LNCAP (cell line): Measurements from ENCODE around the gene ORAI3.

Experiments used
- TF ChIP-seq, protein P1 (sequence below): fragments of 450-650 bp; IDR thresholded peaks from 2 replicates; pipeline ENCODE4 v1.5.1; 2017; ENCODE audit warnings: mild to moderate bottlenecking

Gene ORAI3

DNA sequence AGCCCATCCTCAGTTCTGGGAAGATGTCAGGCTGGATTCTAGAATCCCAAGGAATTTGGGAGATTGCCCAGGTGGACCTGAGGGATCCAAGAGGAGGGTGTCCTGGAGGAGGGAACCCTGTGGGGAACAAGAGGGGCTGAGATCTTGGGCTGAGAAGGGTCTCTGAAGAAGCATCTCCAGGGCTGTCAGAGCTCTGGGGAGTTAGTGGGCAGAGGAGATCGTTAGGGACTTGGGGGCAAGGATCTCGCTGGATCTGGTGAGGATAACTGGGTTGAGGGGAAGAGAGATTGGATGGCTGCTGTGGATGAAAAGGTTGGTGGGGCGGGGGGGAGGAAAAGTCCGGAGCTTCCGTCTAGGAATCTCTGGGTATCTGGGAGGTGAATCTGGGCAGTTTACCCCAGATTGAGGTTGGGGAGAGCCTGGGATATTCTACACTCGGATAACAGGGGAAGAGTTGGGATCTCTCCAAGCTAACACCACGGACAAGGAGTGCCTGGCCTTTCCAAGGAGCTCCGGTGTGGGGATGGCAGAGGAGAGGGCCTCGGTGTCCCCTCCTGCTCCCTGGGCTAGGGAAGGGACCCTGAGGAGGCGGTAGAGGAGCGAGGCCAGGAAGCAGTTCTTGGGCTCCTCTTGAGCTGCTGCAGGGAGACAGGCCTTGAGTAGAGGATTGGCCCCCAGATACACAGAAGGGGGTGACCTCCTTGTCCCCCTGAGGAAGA, 23.8 kb upstream of the ORAI3 start:
- TF ChIP-seq, protein P1, sequence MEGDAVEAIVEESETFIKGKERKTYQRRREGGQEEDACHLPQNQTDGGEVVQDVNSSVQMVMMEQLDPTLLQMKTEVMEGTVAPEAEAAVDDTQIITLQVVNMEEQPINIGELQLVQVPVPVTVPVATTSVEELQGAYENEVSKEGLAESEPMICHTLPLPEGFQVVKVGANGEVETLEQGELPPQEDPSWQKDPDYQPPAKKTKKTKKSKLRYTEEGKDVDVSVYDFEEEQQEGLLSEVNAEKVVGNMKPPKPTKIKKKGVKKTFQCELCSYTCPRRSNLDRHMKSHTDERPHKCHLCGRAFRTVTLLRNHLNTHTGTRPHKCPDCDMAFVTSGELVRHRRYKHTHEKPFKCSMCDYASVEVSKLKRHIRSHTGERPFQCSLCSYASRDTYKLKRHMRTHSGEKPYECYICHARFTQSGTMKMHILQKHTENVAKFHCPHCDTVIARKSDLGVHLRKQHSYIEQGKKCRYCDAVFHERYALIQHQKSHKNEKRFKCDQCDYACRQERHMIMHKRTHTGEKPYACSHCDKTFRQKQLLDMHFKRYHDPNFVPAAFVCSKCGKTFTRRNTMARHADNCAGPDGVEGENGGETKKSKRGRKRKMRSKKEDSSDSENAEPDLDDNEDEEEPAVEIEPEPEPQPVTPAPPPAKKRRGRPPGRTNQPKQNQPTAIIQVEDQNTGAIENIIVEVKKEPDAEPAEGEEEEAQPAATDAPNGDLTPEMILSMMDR = no peak

DNA sequence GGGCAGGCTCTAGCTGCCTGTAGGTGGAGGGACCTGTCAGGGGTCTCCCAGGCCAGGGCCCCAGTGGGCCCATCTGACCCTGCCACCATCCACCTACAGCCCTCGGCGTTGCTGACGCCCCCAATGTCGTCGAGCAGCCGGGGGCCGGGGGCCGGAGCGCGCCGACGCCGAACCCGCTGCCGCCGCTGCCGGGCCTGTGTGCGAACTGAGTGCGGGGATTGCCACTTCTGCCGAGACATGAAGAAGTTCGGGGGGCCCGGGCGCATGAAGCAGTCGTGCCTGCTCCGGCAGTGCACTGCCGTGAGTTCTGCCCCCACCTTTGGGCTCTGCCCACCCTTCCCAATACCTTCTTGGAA, 23.3 kb upstream of the ORAI3 start:
- TF ChIP-seq, protein P1 = no peak

DNA sequence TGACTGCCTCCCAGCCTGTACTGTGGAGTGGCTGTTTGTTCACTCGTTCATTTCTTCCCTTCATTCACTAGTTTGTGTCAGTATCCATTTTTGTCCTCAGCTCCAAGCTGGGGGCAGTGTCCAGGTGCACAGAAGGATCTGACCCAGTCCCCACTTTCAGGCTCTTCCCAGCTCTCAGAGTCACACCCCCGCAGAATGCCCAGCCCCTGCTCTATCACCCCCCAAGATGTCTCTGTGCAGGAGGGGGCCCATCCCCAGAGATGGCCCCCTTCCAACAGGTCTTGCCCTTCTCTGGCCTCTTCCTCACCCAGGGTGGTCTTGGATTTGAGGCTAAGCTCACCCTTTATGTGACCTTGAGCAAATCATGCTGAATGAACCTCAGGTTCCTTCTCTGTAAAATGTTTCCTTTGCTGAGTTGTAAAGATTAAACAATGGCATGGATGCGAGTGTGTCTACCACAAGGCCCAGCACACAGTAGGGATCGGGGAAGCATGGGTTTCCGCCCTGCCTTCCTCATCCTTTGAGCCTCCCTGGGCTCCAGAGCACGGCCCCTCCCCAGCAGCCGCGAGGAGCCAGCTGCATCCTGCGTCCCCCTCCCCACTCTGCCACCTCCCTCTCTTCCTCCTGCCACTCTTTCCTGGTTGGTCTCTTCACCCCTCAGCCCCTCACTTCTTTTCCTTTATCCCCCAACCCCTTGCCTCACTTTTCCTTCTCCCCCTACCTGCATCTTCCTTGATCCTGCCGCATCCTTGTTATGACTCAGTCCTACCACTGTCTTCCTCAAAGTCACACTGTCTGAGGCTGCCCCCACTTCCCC, 22.7 kb upstream of the ORAI3 start:
- TF ChIP-seq, protein P1 = no peak

DNA sequence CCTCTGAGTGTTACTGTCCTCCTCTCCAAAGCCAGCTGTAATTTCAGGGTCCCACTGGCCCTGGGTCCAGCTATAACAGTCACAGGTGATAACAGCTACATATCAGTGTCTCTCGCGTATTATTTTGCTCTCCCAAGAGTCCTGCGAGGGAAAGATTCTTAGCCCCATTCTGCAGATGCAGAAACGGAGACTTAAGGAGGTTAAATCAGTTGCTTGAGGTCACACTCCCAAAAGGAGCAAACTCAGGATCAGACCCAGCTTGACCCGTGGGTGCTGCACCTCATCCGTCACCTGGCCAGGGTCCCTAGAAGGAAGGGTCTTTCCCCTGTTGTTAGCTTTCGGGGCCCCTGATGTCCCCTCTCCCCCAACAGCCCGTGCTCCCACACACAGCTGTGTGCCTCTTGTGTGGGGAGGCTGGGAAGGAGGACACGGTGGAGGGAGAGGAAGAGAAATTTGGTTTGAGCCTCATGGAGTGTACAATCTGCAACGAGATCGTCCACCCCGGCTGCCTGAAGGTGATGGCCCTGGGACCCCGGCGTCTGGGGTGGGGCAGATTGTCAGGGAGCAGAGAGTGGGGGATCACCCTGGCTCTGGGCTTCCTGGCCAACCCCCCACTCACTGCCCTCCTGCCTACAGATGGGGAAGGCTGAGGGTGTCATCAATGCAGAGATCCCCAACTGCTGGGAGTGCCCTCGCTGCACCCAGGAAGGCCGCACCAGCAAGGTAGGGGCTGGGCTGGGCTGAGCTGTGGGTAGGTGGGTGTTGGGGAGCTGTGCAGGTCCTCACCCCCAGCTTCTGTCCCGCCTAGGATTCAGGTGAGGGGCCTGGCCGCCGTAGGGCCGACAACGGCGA, 21.7 kb upstream of the ORAI3 start:
- TF ChIP-seq, protein P1 = no peak

DNA sequence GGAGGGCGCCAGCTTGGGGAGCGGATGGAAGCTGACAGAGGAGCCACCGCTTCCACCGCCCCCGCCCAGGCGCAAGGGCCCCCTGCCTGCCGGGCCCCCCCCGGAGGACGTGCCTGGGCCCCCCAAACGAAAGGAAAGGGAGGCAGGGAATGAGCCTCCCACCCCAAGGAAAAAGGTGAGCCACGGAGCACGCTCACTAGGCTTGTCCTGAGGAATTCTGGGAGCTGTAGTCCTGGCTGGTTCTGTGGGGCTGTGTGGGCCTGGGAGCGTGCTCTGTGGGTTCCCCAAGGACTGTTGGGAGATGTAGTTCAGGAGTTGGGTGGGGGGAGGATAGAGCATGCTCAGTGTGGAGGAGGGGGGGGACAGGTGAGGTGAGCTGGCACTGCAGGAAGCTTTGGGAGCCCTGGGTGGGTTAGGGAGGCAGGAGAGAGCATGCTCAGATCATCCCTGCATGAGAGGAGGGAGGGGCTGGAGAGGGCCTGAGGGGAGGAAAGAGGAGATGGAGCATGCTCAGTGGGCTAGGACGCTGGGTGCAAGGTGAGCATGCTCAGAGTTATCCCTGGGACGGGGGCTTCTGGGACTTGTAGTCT, 21.0 kb upstream of the ORAI3 start:
- TF ChIP-seq, protein P1 = no peak

DNA sequence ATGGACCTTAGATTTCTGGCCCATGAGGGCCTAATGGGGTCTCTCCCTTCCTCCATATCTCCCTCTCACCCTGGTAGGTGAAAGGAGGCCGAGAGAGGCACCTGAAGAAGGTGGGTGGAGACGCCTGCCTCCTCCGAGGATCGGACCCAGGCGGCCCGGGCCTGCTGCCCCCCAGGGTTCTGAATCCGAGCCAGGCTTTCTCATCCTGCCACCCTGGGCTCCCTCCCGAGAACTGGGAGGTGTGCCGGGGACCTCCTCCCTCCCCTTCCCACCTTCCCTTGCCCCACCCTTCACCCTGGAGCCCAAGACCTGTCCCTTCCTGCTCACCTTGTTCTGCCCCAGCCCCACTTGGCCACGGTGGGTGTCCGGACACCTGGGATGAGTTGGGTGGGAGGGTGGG, 20.5 kb upstream of the ORAI3 start:
- TF ChIP-seq, protein P1 = no peak

DNA sequence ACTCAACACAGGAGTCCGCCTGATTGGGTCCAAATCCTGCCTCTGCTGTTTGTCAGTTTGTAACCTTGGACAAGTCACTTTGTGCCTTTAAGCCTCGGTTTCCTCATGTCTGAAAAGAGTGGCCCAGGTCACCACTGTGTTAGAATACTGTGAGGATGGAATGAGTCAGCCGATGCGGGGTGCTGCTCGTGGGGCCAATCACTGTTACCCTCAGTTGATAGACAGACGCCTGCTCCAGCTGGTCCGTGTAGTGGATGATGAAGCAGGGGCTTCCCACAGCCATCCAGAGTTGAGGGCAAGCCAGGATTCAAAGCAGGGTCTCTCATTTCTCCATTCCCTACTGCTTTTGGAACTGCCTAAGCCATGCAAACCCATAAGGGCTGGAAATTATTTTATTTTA, 19.7 kb upstream of the ORAI3 start:
- TF ChIP-seq, protein P1 = no peak
